ENCODE results near the gene HOXD12.

- TF ChIP-seq CTCF (IDR thresholded peaks at IDR 0.05) (no peak), POLR2A (IDR thresholded peaks at IDR 0.05) (no peak), POLR2AphosphoS5 (IDR thresholded peaks at IDR 0.05) (no peak)
These were observed 5.6 kb downstream of the HOXD12 start for GRCh38 chr2:176105078-176105729.

All from prostate gland (tissue), 2 donors.